HG02623 (cell line): Measurements from ENCODE around the gene VSTM2B.

ENCODE experiments used
- ATAC-seq: cut with Tn5 transposase; IDR thresholded peaks from one replicate; pipeline ENCODE4 v1.9.1; 2021; ENCODE audit warnings: moderate library complexity; ENCODE audit not compliant: unreplicated experiment

VSTM2B gene

DNA sequence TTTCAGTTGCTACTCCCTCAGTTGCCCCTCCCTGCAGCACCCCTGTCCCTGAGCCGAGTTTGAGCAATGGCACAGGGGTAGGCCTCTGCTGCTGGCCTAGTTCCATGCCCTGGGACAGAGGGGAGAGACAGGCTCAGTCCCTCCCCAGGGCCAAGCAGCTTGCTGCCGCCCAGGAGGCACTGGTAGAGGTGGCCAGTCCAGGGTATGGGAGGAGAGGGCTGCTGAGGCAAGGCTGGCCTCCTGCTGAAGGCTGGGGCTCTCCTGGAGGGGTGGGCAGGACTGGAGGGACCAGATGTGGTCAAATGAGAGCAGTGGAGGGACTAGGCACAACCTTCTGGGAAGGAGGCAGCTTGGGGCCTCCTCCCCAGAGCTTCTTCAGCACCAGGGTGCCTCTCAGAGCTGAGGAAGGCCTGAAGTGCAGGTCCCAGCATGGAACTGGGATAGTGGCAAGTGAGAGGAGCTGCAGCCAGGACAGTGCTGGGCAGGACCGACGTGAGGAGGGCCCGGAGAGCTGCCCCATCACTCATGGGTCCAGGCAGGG lies 29.8 kb upstream of the VSTM2B start:
- ATAC-seq, result no peak

DNA sequence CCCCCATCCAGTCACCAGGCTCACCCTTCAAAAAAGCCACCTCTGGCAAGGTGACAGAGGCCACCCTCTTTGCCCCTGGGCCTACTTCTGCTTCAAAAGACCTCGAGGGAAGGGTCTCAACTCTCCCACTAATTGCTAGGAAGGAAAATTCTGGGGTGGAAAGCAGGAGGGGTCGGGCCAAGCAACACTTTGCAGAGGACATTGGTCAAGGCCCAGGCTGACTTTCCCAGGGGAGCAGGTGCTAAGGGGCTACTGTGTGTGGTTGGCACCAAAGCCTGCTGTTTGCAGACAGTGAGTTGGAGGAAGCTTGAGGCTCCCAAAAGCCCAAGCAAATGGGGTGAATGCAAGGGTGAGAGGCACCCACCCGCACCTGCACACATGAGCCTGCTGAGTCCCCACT lies 28.6 kb upstream of the VSTM2B start:
- ATAC-seq, result no peak

DNA sequence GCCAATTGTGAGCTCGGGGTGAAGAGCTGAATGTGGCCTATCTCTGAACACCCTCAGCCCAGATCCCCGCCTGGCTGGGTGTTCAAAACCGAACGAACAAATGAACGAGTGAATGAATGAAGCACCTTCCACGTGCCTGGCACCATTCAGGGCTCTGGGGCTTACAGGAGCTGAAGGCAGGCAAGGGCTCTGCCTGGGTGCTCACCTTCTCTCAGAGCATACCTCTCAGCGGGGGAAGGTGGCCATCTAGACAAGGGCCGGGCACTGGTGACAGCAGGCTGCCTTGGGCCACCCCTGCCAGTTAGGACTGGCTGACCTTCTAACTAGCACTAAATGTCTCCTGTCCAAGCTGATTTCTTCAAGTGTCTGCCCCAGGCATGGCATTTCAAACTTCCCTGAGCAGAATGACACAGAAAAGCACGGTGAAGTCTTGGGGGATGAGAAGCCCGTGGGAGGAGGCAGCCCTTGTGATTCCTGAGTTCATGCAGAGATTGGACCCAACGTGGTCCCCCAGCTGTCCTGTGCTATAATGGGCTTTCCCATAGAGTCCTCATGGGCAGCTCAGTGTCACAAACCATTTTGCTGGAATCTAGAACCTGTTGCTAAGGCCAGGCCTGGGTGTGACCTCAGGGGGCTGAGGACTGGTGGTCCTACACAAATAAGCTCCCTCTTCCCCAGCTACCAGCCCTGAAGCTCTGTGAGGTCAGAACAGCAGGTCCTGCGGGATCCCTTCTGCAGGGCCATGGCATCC lies 27.9 kb upstream of the VSTM2B start:
- no peak for ATAC-seq

DNA sequence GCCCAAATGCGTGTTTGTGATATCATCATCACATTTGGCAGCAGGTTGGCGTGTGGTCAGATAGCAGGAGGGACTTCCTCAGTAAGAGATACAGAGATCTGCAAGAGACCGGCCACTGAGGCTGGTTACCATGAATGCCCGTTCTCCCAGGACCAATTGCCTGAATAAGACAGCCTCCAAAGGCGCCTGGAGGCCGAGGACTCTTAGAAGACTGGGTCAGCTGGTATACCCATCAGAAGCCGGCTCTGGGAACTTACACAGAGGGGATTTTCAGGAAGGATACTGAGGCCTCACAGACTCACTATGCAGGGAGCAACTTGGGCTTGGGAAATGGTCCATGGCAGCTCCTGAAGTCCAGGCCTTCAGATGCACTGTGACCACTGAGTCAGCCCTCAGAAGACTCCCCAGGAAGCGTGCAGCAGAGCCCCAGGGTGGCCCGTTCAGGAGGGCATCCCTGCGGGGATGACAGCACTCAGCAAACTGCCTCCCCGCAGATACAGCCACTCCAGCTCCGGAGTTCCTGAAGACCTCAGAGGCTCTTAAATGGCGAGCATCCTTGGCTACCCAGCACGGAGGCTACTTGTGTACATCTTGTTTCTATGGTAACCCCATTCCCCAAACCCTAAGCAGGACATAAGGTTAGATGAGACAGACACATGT lies 26.4 kb upstream of the VSTM2B start:
- no peak for ATAC-seq

DNA sequence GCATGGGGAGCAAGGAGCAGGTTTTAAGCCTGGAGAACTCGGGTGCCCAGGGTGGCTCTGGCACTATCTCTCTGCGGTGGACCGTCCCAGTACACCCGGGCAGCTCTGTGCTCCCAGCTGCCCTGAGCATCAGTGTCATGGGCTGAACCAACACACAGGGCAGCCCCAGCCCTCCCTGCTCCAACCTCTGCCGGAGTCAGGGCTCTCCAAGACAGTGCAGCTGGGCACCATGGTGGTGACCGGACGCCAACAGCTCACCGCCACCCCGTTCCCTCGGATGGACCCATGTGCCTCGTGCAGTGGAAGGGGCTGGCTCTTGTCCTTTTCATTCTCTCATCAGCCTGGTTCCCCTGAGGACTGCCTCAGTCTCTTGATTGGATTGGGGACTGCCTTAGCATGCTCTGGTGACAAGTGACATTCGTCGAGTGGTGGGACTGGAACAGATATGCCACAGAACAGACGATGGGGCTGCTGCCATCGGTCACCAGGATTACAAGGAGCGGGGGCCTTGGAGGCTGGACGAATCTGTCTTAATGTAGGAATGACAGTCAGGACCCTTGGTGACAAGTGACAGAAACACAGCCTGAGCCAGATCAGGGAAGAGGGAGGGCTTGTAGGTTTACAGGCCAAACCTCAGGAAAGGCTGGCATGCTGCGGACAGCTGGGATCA lies 25.7 kb upstream of the VSTM2B start:
- no peak for ATAC-seq

DNA sequence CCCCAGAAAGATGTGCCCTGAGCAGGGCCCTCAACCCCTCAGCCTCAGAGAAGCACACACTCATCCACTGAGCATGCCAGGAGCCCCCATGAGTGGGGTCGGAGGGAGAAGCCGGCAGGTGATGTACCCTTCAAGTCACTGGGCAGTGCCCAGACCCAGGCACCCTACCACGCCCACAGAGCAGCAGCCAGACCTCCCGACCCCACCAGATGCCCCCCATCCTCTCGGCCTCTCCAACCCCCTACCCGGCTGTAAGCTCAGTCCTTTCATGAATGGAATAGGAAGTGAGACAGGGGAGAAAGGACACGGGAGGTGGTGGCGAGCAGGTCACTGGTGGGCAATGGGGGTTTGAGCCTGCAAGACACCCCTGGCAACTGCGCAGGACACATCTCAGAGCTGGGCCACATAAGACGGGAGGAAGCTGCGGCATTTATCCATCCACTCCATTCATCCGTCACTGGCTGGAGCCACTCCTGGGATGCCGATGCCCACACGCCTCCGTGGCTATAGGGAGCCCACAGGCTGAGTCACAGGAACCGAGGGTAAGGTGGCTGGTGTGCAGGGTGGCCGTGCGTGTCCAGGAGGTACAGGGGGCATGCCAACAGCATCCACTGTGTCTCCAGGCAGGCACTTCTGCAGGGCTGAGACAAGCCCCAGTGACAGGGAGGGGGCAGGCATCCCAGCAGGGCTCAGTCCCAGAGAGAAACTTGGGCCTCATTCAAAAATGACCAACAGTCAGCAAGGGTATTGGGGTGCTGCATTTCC lies 23.8 kb upstream of the VSTM2B start:
- no peak for ATAC-seq

DNA sequence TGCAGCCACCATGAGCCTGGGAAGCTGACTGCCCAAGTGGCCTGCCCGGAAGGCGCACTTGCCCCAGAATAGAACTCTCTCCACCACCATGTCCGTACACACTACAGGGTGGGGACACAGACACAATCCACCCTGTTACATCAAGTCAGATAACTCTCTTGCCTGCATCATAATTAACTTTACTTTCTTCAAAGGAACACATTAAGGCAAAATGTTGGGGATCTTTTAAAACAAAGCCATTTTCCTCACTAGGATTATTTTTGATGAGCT lies 23.3 kb upstream of the VSTM2B start:
- no peak for ATAC-seq

DNA sequence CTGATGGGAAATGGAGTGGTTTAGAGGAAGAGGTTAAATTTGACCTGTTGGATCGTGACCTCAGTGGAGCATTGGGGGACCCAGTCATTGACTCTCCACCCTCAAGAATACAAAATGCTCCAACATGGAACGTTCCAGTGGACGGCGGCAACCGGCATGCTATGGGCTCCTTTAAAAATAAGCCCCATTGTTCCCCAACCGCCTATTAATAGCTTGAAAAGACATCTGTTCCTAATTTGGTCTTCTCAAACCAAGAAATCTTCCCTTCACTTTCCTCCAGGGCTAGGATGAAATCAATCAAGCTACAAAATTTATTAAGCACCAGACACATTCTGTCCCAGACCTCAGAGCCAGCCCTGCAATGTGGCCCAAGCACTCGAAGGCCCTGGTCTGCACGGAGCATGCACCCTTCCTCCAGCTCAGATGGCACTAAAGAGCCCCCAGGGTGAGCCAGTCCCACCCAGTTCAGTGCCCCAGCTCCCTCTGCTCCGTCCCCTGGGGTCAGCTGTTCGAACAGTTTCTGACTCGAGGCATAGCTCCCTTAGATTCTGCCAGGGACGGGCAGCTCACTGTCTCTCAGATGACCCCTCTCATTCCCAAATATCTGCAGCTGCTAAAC lies 22.5 kb upstream of the VSTM2B start:
- ATAC-seq, result no peak

DNA sequence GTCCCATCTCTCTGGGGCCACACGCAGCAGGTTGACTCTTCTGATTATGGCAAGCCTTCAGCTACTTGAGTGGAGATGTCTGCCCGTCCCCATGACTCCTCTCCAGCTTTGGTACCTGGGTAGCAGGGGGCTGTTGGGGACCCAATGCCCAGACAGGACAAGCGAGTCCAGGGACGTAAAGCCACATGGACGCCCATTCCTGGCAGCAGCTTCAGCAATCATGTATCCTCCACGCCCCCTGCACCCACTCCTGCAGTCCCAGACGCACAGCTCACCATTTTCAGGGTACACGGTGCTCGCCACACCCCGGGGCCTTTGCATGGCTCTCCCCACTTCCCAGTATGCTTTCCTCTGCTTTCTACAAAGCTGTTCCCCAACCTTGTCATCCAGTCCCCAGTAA lies 22.0 kb upstream of the VSTM2B start:
- no peak for ATAC-seq

DNA sequence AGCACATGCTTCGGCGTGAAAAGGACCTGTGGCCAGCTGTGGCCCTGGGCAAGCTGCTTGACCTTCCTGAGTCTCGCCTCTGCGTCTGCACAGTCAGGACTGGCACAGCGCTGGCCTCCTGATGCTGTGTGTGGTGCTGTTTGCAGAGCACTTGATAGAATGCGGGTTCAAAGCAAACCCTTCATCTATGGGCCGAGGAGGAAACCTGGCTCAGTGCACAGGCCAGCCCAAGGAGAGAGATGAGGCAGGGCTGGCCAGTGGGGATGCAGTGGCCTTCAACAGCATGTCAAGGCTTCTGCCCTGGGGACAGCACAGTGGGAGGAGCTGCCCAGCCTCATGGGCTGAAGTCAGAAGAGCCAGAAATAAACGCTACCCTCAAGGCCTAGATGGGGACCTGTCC lies 21.3 kb upstream of the VSTM2B start:
- no peak for ATAC-seq

DNA sequence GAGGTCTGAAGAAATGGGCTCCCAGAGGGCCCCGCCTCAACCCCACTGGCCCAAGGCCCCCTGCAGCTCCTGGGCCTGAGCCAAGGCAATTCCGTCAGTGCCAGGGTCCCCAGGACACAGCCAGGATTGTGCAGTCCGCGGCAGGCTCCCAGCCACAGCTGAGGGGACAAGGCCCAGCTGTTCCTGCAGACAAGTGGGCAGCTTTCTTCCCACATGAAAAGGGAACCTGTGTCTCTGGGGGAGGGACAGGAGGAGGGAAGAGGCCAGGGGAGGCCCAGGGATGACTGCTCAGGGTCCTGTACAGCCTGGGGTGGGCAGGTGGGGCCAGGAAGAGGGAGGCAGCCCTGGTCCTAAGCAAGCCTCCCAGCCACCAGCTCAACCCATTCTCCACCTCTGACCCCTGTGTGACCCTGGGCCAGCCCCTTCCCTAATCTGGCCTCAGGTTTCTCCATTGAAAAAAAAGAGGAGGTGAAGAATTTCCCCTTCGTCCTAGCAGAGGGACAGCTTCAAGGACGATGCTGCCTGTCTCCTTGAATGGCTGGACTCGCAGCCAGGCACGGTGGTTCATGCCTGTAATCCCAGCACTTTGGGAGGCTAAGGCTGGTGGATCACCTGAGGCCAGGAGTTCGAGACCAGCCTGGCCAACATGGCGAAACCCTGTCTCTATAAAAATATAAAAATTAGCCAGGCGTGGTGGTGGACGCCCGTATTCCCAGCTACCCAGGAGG lies 20.5 kb upstream of the VSTM2B start:
- ATAC-seq, result no peak

DNA sequence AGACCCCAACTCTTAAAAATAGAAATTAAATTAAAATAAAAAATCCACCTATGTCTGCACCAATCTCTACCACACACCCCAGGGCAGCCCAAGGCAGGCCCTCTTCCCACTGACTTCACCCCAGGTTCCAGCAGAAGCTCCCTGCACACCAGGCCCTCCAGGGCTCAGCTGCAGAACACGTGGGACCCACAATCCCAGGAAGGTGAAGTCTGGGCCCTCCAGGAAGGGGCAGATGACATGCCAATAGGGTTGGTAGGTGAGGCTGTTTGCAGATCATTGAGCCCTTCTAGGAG lies 19.2 kb upstream of the VSTM2B start:
- ATAC-seq, result no peak

DNA sequence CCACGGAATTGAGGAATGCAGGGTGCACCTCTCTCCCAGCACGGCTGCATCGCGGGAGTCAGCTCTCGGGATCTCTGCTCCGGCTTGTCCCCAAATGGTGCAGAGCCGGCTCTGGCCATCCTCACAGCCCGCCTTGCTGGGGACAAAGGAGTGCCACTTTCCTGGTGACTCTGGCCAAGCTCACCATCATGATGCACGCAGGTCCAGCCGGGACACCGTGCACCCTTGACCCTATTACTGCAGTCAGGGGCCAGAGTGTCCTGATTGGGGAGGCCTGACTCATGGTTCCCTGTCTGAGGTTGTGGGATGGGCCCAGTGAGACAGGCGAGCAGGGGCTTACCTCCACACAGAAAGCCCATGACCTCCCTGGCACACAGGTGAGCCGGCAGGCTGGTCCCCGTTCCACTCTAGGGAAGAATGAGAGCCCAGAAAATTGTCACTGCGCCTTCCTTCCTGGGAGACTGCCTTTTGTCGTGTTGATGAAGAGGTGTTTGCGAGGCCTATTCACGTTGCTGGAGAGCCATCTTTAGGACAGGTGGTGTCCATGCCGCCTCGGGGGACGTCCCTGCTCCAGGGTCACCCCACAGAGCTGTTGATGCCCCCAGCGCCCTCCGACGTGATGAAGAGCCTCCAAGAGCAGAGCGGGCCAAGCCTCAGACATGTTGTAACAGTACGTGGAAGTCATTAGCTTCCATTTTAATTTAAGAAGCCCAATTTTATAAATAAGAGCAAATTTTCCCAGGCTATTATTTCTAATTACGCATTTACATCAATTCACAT lies 18.5 kb upstream of the VSTM2B start:
- no peak for ATAC-seq

DNA sequence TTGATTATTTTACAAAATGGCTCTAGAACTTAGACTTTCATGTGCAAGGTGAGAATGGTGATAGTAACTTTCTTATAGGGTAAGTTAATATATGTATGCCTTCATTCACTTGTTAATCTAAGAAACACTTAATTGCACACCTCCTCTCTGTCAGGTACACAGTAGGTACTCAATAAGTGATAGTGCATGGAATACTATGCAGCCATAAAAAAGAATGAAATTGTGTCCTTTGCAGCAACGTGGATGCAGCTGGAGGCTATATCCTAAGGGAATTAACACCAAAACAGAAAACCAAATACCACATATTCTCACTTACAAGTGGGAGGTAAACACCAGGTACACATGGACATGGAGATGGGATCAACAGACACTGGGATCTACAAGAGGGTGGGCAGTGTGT lies 17.6 kb upstream of the VSTM2B start:
- no peak for ATAC-seq

DNA sequence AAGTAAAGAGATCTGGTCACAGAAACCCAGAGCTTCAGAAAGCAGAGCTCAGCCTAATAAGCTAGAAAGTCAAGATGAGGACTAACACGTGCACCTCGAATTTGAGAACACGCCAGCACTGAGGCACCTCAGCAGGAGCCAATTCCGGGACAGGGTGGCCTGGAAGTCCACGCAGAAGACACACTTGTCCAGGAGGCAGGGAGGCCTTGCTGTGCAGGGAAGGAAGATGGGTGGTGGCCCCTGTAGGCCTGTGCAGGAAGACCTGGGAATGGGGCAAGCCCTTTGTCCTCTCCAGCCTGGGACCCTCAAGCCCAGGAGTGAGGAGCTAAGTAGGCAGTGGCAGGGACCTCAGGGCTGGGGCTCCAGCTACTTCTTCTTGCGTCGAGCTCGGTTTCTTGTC lies 16.3 kb upstream of the VSTM2B start:
- no peak for ATAC-seq

DNA sequence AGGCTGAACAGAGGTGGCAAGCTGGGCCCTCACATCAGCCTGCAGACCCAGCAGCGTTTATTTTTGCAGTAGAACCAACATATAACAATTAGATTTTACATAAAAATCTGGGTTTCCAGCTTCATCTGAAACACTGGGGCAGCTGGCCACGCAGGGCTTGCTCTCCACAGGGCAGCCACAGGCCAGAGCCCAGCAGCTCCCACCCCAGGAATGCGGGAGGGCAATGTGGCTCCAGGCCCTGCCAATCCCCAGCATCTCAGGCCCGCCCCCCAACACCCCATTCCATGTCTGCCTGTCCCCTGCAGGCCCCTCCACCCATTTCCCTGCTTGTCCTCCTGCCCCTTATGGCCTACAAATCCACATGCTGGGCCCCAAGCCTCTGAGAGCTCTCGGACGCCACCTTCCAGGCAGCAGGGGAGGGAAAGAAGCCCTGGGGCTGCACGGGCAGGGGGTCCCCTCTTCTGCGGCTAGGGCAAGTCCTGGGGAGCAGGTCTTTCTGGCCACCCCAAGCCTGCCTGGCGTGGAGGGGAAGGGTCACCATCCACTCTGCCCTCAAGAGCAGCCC lies 15.0 kb upstream of the VSTM2B start:
- no peak for ATAC-seq

DNA sequence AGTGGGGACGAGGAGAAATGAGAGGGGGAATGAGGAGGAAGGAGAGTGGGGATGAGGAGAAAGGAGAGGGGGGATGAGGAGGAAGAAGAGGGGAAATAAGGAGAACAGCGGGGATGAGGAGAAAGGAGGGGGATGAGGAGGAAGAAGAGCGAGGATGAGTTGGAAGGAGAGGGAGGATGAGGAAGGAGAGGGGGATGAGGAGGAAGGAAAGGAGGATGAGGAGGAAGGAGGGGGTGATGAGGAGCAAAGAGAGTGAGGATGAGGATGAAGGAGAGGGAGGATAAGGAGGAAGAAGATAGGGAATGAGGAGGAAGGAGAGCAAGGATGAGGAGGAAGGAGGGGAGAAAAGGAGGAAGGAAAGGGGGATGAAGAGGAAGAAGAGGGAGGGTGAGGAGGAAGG lies 14.0 kb upstream of the VSTM2B start:
- no peak for ATAC-seq

DNA sequence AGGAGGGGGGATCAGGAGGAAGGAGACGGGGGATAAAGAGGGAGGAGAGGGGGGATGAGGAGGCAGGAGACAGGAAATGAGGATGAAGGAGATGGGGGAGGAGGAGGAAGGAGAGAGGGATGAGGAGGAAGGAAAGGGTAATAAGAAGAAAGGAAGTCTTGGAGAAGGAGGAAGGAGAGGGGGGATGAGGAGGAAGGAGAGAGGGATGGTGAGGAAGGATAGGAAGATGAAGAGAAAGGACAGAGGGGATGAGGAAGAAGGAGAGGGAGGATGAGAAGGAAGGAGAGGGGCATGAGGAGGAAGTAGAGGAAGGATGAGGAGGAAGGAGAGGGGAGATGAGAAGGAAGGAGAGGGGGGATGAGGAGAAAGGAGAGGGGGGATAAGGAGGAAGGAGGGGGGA lies 13.0 kb upstream of the VSTM2B start:
- no peak for ATAC-seq

DNA sequence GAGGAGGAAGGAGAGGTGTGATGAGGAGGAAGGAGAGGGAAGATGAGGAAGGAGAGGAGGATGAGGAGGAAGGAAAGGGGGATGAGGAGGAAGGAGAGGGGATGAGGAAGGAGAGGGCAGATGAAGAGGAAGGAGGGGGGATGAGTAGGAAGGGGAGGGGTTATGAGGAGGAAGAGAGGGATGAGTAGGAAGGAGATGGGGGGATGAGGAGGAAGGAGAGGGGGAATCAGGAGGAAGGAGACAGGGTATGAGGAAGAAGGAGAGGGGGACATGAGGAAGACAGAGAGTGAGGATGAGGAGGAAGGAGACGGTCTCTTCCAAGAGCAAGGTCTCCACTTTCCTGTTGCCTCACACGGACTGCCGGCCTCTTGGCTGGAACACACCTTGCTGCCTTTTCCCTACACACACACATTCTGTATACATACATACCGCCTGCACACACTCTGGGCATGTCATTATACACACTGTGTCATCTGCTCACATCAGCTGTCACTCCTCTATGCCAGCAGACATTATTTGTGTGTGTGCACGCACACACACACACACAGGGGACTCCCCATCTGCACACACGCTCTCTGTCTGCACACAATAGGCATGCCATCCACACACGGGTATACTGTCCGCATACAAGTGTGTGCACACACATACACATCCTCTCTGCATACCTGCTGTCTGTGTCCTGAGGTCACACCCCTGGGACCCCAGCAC lies 11.1 kb upstream of the VSTM2B start:
- no peak for ATAC-seq
